B cell (primary cell): ENCODE measurements around the gene ADCY2. TPM values are rescaled to one million over a fixed set of nuclear protein-coding genes. Genes with fewer than 3 reads are reported as not detected.

Experiments used
- ATAC-seq: fragments of 200-7000 bp; cut with Tn5 transposase; one replicate; pipeline ENCODE4 v1.10.0; 2021; ENCODE audit warnings: low read depth, mild to moderate bottlenecking, moderate number of reproducible peaks, moderate library complexity
- CTCF ChIA-PET: fragments of 350-600 bp; sonication (Branson Sonifier 250); formaldehyde crosslinking; loops from one replicate; lab custom pipeline; 2021; ENCODE audit warnings: antibody characterized with exemption, inconsistent platforms; lab: Charles Lee
- POLR2A ChIA-PET: fragments of 350-600 bp; sonication (Branson Sonifier 250); formaldehyde crosslinking; loops from one replicate; lab custom pipeline; 2021; ENCODE audit warnings: antibody characterized with exemption; lab: Charles Lee
- DNase-seq: peaks from one replicate; pipeline ENCODE4 v3.0.0; 2013
- H2AFZ ChIP-seq: 2 replicates; pipeline ENCODE4 v1.6.1; 2012; ENCODE audit warnings: mild to moderate bottlenecking, low read depth, low read length; ENCODE audit not compliant: insufficient read depth, poor library complexity, severe bottlenecking
- H3K27ac ChIP-seq, 2 donors: 1 replicate in 1 of 2; 2 replicates in 1 of 2; pipeline ENCODE4 v1.5.1; 2012 to 2013; ENCODE audit warnings: low read length in 2 of 2, mild to moderate bottlenecking in 2 of 2, moderate library complexity in 1 of 2
- H3K27me3 ChIP-seq, 4 experiments: fragments of 200-600 bp in 1 of 4; sonication (generic) in 1 of 4; replicated peaks in 1 of 4; 1 replicate in 2 of 4; 2 replicates in 2 of 4; pipeline versions ENCODE4 v1.6.1 to v1.7.0; 2013 to 2016; ENCODE audit warnings: low read length in 3 of 4, mild to moderate bottlenecking in 2 of 4, mixed read lengths in 1 of 4, moderate library complexity in 1 of 4; ENCODE audit not compliant: insufficient read depth in 4 of 4, control insufficient read depth in 3 of 4; ENCODE audit errors: control extremely low read depth in 1 of 4
- H3K36me3 ChIP-seq, 2 experiments: replicated peaks in 1 of 2; 1 replicate in 1 of 2; 2 replicates in 1 of 2; pipeline versions ENCODE4 v1.6.1 to v1.7.1; 2013; ENCODE audit warnings: low read length in 1 of 2; ENCODE audit not compliant: insufficient read depth in 2 of 2, control insufficient read depth in 1 of 2; ENCODE audit errors: control extremely low read depth in 1 of 2, extremely low read depth in 1 of 2
- H3K4me1 ChIP-seq, 2 donors: fragments of 200-600 bp in 1 of 2; sonication (generic) in 1 of 2; 1 replicate in 1 of 2; 2 replicates in 1 of 2; pipeline versions ENCODE4 v1.5.1 to v1.6.1; 2013 to 2017; ENCODE audit warnings: low read length in 2 of 2; ENCODE audit not compliant: control insufficient read depth in 2 of 2, insufficient read depth in 2 of 2
- H3K4me2 ChIP-seq: replicated peaks from 2 replicates; pipeline ENCODE3; 2012; ENCODE audit warnings: mild to moderate bottlenecking, low read depth, low read length; ENCODE audit not compliant: poor library complexity, severe bottlenecking
- H3K4me3 ChIP-seq, 5 experiments: fragments of 200-600 bp in 1 of 5; sonication (generic) in 1 of 5; 1 replicate in 3 of 5; 2 replicates in 2 of 5; pipeline versions ENCODE4 v1.5.1 to v1.7.0; 2011 to 2016; ENCODE audit warnings: low read length in 4 of 5, mild to moderate bottlenecking in 4 of 5, low read depth in 2 of 5, control low read depth in 1 of 5, moderate library complexity in 1 of 5; ENCODE audit not compliant: insufficient read depth in 1 of 5; ENCODE audit errors: control extremely low read depth in 1 of 5, extremely low read depth in 1 of 5
- H3K79me2 ChIP-seq: fragments of 200-600 bp; sonication (generic); one replicate; pipeline ENCODE4 v1.6.0; 2016; ENCODE audit warnings: low read length; ENCODE audit not compliant: control insufficient read depth, insufficient read depth
- H3K9ac ChIP-seq: fragments of 200-600 bp; sonication (generic); 2 replicates; pipeline ENCODE4 v1.6.1; 2017; ENCODE audit warnings: mild to moderate bottlenecking, low read length, moderate library complexity
- H3K9me3 ChIP-seq, 3 donors: one replicate each; pipeline versions ENCODE4 v1.6.1 to v1.7.1; 2013; ENCODE audit warnings: low read length in 2 of 3; ENCODE audit not compliant: control insufficient read depth in 2 of 3, insufficient read depth in 1 of 3; ENCODE audit errors: control extremely low read depth in 1 of 3
- H4K20me1 ChIP-seq: 2 replicates; pipeline ENCODE4 v1.6.0; 2012; ENCODE audit warnings: mild to moderate bottlenecking, low read length; ENCODE audit not compliant: insufficient read depth, control insufficient read depth, poor library complexity, severe bottlenecking
- H3K27ac Mint-ChIP-seq: one replicate; pipeline ENCODE4 v1.8.0; 2021; ENCODE audit warnings: mixed read lengths
- H3K27me3 Mint-ChIP-seq: one replicate; pipeline ENCODE4 v1.8.0; 2021; ENCODE audit warnings: mixed read lengths
- H3K4me1 Mint-ChIP-seq: one replicate; pipeline ENCODE4 v1.8.0; 2021; ENCODE audit warnings: mixed read lengths
- H3K4me3 Mint-ChIP-seq: one replicate; pipeline ENCODE4 v1.8.0; 2021; ENCODE audit warnings: mixed read lengths
- H3K9me3 Mint-ChIP-seq: one replicate; pipeline ENCODE4 v1.8.0; 2022; ENCODE audit warnings: mixed read lengths; ENCODE audit not compliant: insufficient read depth
- CTCF ChIP-seq: fragments of 200-600 bp; IDR thresholded peaks from one replicate; pipeline ENCODE4 v1.8.0; 2022; ENCODE audit warnings: antibody characterized with exemption, mild to moderate bottlenecking
- EZH2 ChIP-seq: IDR thresholded peaks from 2 replicates; pipeline ENCODE4 v1.6.1; 2012; ENCODE audit warnings: borderline replicate concordance, low read depth, mild to moderate bottlenecking, moderate library complexity, low read length; ENCODE audit not compliant: insufficient read depth, poor library complexity, severe bottlenecking
- WGBS: methylation state at CpG from one replicate; pipeline ENCODE4 v1.1.5; 2013; ENCODE audit warnings: missing lambda C conversion rate; ENCODE audit not compliant: insufficient coverage; 5-methylcytosine and 5-hydroxymethylcytosine counted together
- intact Hi-C: fragments of 100-400 bp; cut with micrococcal nuclease; formaldehyde crosslinking; loops from one replicate; pipeline ENCODE4 v1.10.0; 2022
- polyA plus RNA-seq: library from polyadenylated mRNA; depleted of rRNA; stranded (reverse); fragments of >200 nt; gene quantifications from 2 replicates; pipeline ENCODE4 v1.2.3, GENCODE V29; 2012
- total RNA-seq, 2 donors: library from RNA; stranded (reverse); fragments of 120-200 nt in 1 of 2; gene quantifications; 1 replicate in 1 of 2; 2 replicates in 1 of 2; pipeline versions ENCODE4 v1.2.3 to v1.2.4, GENCODE V29; 2013 to 2022

Gene ADCY2
- total and polyA plus RNA-seq, 2 donors (not counting 1 experiment from before 2014, with no cell fraction given) = not detected

DNA sequence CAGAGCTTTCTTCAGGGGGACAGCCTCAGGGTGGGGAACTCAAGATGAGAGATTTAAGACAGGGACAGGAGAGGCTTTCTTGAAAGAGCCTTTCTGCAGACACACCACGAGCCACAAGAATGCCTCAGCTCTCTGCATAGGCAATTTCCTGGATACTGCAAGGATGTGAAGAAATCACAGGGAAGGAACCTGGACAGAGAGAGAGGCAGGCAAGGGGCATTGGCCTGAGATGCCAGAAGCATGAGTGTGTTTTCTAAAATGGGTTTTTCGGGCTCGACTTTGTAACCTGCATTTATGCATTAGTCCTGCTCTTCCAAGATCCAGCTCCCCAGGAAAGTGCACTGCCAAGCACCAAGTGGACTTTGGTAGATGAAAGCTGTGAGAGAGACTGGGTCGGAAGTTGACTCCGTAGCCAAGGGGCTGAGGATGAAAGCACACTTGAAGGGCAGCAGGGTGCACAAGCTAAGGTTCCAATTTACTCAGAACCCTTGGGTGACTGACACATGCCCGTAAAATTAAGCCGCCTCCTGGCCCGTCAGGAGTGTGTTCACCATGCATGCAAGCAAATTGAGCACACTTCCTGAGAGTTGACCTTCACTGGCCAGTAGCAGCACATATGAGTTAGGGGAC lies 364.1 kb downstream of the ADCY2 start:
- Mint-ChIP-seq H3K27me3 (peaks cover 2% of the 10 kb centered on the region), H3K4me3 (no peak overlapping the region), H3K4me1 (no peaks in the 10 kb centered on the region), H3K9me3 (peaks cover 2% of the 10 kb centered on the region), H3K27ac (no peak overlapping the region)
- H3K9ac ChIP-seq = no peak overlapping the region
- H4K20me1 ChIP-seq = no peaks in the 10 kb centered on the region
- no peaks in the 10 kb centered on the region for H3K79me2 ChIP-seq
- no peak for TF ChIP-seq EZH2
- no peak for TF ChIP-seq CTCF
- DNase-seq (no peak), ATAC-seq (no peak)
- ChIA-PET POLR2A (no interaction called here), CTCF (no interaction called here)
- H3K4me2 ChIP-seq = no peak overlapping the region
- H3K36me3 ChIP-seq = no peaks in the 10 kb centered on the region
- intact Hi-C loops = no loop called here
- H3K9me3 ChIP-seq = no peaks in the 10 kb centered on the region
- H3K4me3 ChIP-seq = no peak overlapping the region
- no peak overlapping the region for H2AFZ ChIP-seq
- H3K27ac ChIP-seq = no peak overlapping the region
- WGBS = 87% methylated on average over 8 of the region's 8 CpGs
- no peaks in the 10 kb centered on the region for H3K4me1 ChIP-seq
- no peaks in the 10 kb centered on the region for H3K27me3 ChIP-seq

- 65% methylated on average over 1 of the region's 2 CpGs for WGBS
- H3K9ac ChIP-seq = no peak overlapping the region
- no peaks in the 10 kb centered on the region for H3K9me3 ChIP-seq
- DNase-seq = no peak
- Mint-ChIP-seq H3K9me3 (peaks cover 2% of the 10 kb centered on the region), H3K27me3 (peaks cover 12% of the 10 kb centered on the region), H3K27ac (no peak overlapping the region), H3K4me3 (no peak overlapping the region), H3K4me1 (no peaks in the 10 kb centered on the region)
- no peak overlapping the region for H3K4me3 ChIP-seq
- no peaks in the 10 kb centered on the region for H3K36me3 ChIP-seq
- TF ChIP-seq EZH2 (no peak), CTCF (no peak)
- H3K4me1 ChIP-seq = no peaks in the 10 kb centered on the region
- H4K20me1 ChIP-seq = no peaks in the 10 kb centered on the region
- no peak overlapping the region for H3K4me2 ChIP-seq
- intact Hi-C loops = no loop called here
- no peak for ATAC-seq
- no peaks in the 10 kb centered on the region for H3K79me2 ChIP-seq
- ChIA-PET POLR2A (no interaction called here), CTCF (no interaction called here)
- no peak overlapping the region for H2AFZ ChIP-seq
- H3K27ac ChIP-seq = no peak overlapping the region
- no peaks in the 10 kb centered on the region for H3K27me3 ChIP-seq
Observed at GRCh38 chr5:7762267-7762666, 366.3 kb downstream of the ADCY2 start.
